ENCODE data around the gene ADGB. TPM values are rescaled to one million over a fixed set of nuclear protein-coding genes. Genes with fewer than 3 reads are reported as not detected.

Gene ADGB
- total and polyA plus RNA-seq, 2 donors (not counting 1 experiment from before 2014, with no cell fraction given): not detected

DNA sequence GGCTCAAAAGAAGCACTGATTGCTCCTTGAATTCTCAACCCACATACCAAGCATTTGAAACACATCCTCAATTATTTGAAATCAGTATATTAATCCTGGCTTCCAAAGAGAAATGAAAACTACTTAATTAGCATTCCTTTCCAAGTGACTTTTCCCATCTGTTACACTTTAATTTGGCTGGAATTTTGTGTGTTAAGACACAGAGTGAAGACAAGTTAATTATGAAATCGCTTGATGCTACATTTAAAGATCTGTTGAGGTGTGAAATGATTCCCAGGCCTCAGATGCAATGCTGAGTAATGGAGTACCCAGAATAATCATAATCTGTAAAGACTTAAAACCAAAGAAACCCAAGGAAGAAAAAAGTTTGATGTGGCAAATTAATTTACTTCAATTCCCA, 241.4 kb downstream of the ADGB start:
- CTCF ChIA-PET: no interaction called here
- POLR2A ChIA-PET: no interaction called here
- no peaks in the 10 kb centered on the region for H3K4me1 ChIP-seq (ENCODE audit: control insufficient read depth in 2 of 2, insufficient read depth in 2 of 2, low read length in 2 of 2)
- H3K27me3 ChIP-seq (replicated peaks in 1 of 4; ENCODE audit: control extremely low read depth in 1 of 4, control insufficient read depth in 3 of 4, insufficient read depth in 4 of 4, low read length in 3 of 4): no peaks in the 10 kb centered on the region
- no peaks in the 10 kb centered on the region for H3K9me3 Mint-ChIP-seq (ENCODE audit: insufficient read depth)
- H3K4me2 ChIP-seq (replicated peaks; ENCODE audit: low read depth, low read length, poor library complexity, severe bottlenecking): no peak overlapping the region
- H3K9ac ChIP-seq (ENCODE audit: low read length): no peak overlapping the region
- no peaks in the 10 kb centered on the region for H3K79me2 ChIP-seq (ENCODE audit: control insufficient read depth, insufficient read depth, low read length)
- no peak overlapping the region for H3K4me3 Mint-ChIP-seq
- WGBS (ENCODE audit: insufficient coverage): no CpG with 5 or more reads among the region's 1 CpG
- no peaks in the 10 kb centered on the region for H4K20me1 ChIP-seq (ENCODE audit: control insufficient read depth, insufficient read depth, low read length, poor library complexity, severe bottlenecking)
- no peak overlapping the region for H3K4me3 ChIP-seq (ENCODE audit: control extremely low read depth in 1 of 5, extremely low read depth in 1 of 5, insufficient read depth in 1 of 5, low read depth in 2 of 5, low read length in 4 of 5)
- H3K36me3 ChIP-seq (replicated peaks in 1 of 2; ENCODE audit: control extremely low read depth in 1 of 2, control insufficient read depth in 1 of 2, extremely low read depth in 1 of 2, insufficient read depth in 2 of 2, low read length in 1 of 2): no peaks in the 10 kb centered on the region
- intact Hi-C loops (cut with micrococcal nuclease): no loop called here
- DNase-seq: no peak
- no peak overlapping the region for H3K27ac ChIP-seq (ENCODE audit: low read length in 2 of 2)
- no peak overlapping the region for H2AFZ ChIP-seq (ENCODE audit: insufficient read depth, low read depth, low read length, poor library complexity, severe bottlenecking)
- TF ChIP-seq, protein P1, sequence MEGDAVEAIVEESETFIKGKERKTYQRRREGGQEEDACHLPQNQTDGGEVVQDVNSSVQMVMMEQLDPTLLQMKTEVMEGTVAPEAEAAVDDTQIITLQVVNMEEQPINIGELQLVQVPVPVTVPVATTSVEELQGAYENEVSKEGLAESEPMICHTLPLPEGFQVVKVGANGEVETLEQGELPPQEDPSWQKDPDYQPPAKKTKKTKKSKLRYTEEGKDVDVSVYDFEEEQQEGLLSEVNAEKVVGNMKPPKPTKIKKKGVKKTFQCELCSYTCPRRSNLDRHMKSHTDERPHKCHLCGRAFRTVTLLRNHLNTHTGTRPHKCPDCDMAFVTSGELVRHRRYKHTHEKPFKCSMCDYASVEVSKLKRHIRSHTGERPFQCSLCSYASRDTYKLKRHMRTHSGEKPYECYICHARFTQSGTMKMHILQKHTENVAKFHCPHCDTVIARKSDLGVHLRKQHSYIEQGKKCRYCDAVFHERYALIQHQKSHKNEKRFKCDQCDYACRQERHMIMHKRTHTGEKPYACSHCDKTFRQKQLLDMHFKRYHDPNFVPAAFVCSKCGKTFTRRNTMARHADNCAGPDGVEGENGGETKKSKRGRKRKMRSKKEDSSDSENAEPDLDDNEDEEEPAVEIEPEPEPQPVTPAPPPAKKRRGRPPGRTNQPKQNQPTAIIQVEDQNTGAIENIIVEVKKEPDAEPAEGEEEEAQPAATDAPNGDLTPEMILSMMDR (IDR thresholded peaks at IDR 0.05): no peak
- TF ChIP-seq EZH2 (IDR thresholded peaks at IDR 0.05; ENCODE audit: borderline replicate concordance, insufficient read depth, low read depth, low read length, poor library complexity, severe bottlenecking): no peak
- H3K4me1 Mint-ChIP-seq: no peaks in the 10 kb centered on the region
- ATAC-seq (ENCODE audit: low read depth): no peak
- H3K9me3 ChIP-seq (ENCODE audit: control extremely low read depth in 1 of 3, control insufficient read depth in 2 of 3, insufficient read depth in 1 of 3, low read length in 2 of 3): peaks cover 0 to 6% (median 0%) of the 10 kb centered on the region in 3 donors
- no peak overlapping the region for H3K27ac Mint-ChIP-seq
- no peaks in the 10 kb centered on the region for H3K27me3 Mint-ChIP-seq

DNA sequence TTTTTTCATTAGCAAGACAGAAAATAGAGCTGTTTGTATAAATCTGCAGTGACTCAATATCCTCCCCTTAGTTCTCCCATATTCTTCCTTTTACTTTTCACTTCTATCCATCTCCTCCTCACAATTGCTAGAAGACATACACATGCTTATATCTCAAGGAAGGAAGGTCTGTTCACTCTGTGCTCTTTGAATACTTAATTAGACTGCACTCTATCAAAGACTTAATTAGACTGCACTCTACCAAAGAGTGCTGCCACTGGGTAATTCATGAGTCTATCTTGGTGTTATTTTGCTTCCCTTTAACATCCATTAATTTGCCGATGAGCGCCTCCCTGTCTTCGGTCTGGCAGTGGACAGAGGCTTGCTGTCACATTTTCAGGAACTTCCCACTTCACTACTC, 241.9 kb downstream of the ADGB start:
- ChIA-PET CTCF (no interaction called here), POLR2A (no interaction called here)
- H3K9me3 ChIP-seq (ENCODE audit: control extremely low read depth in 1 of 3, control insufficient read depth in 2 of 3, insufficient read depth in 1 of 3, low read length in 2 of 3): peaks cover 0 to 8% (median 0%) of the 10 kb centered on the region in 3 donors
- ATAC-seq (ENCODE audit: low read depth) (no peak), DNase-seq (no peak)
- H3K4me3 Mint-ChIP-seq: no peak overlapping the region
- no peaks in the 10 kb centered on the region for H3K9me3 Mint-ChIP-seq (ENCODE audit: insufficient read depth)
- no peaks in the 10 kb centered on the region for H3K36me3 ChIP-seq (replicated peaks in 1 of 2; ENCODE audit: control extremely low read depth in 1 of 2, control insufficient read depth in 1 of 2, extremely low read depth in 1 of 2, insufficient read depth in 2 of 2, low read length in 1 of 2)
- intact Hi-C loops (cut with micrococcal nuclease): no loop called here
- H3K27me3 Mint-ChIP-seq: no peaks in the 10 kb centered on the region
- 100% methylated on average over 2 of the region's 3 CpGs for WGBS (ENCODE audit: insufficient coverage)
- no peak overlapping the region for H3K27ac Mint-ChIP-seq
- no peak overlapping the region for H3K4me2 ChIP-seq (replicated peaks; ENCODE audit: low read depth, low read length, poor library complexity, severe bottlenecking)
- H3K4me1 ChIP-seq (ENCODE audit: control insufficient read depth in 2 of 2, insufficient read depth in 2 of 2, low read length in 2 of 2): no peaks in the 10 kb centered on the region
- H3K79me2 ChIP-seq (ENCODE audit: control insufficient read depth, insufficient read depth, low read length): no peaks in the 10 kb centered on the region
- H4K20me1 ChIP-seq (ENCODE audit: control insufficient read depth, insufficient read depth, low read length, poor library complexity, severe bottlenecking): no peaks in the 10 kb centered on the region
- no peak for TF ChIP-seq EZH2 (IDR thresholded peaks at IDR 0.05; ENCODE audit: borderline replicate concordance, insufficient read depth, low read depth, low read length, poor library complexity, severe bottlenecking)
- TF ChIP-seq, protein P1 (IDR thresholded peaks at IDR 0.05): no peak
- no peak overlapping the region for H3K9ac ChIP-seq (ENCODE audit: low read length)
- H3K27me3 ChIP-seq (replicated peaks in 1 of 4; ENCODE audit: control extremely low read depth in 1 of 4, control insufficient read depth in 3 of 4, insufficient read depth in 4 of 4, low read length in 3 of 4): no peaks in the 10 kb centered on the region
- no peak overlapping the region for H3K27ac ChIP-seq (ENCODE audit: low read length in 2 of 2)
- H3K4me1 Mint-ChIP-seq: no peaks in the 10 kb centered on the region
- no peak overlapping the region for H3K4me3 ChIP-seq (ENCODE audit: control extremely low read depth in 1 of 5, extremely low read depth in 1 of 5, insufficient read depth in 1 of 5, low read depth in 2 of 5, low read length in 4 of 5)
- H2AFZ ChIP-seq (ENCODE audit: insufficient read depth, low read depth, low read length, poor library complexity, severe bottlenecking): no peak overlapping the region

Measured in B cell (primary cell).